HG02970 (cell line): ENCODE results near the gene LCN2.
"Not testable (repeated sequence)": the region's sequence is repeated elsewhere in the genome, so short reads cannot be mapped to it uniquely, and the experiment has no call there.

Source experiments
- ATAC-seq: cut with Tn5 transposase; IDR thresholded peaks from one replicate; pipeline ENCODE4 v1.9.1; 2021; ENCODE audit warnings: mild to moderate bottlenecking, moderate library complexity, moderate number of reproducible peaks; ENCODE audit not compliant: unreplicated experiment, low FRiP score

The LCN2 gene

GRCh38 chr9:128163523-128164306 lies 14.5 kb downstream of the LCN2 start:
- no peak for ATAC-seq

- ATAC-seq: no peak
Measured at GRCh38 chr9:128164307-128164885, 15.1 kb downstream of the LCN2 start.

- ATAC-seq: no peak
Measured at GRCh38 chr9:128166169-128166568, 16.9 kb downstream of the LCN2 start.

GRCh38 chr9:128167209-128167608 lies 18.0 kb downstream of the LCN2 start:
- no peak for ATAC-seq

- ATAC-seq: no peak
Measured at GRCh38 chr9:128168731-128169308, 19.6 kb downstream of the LCN2 start.

- no peak for ATAC-seq
Measured at GRCh38 chr9:128169492-128169891, 20.2 kb downstream of the LCN2 start.

- no peak for ATAC-seq
Measured at GRCh38 chr9:128169925-128170324, 20.7 kb downstream of the LCN2 start.

- ATAC-seq: no peak
Measured at GRCh38 chr9:128174062-128174461, 24.8 kb downstream of the LCN2 start.

GRCh38 chr9:128175102-128175563 lies 25.9 kb downstream of the LCN2 start:
- ATAC-seq: no peak

- no peak for ATAC-seq
Measured at GRCh38 chr9:128175726-128176125, 26.5 kb downstream of the LCN2 start.

GRCh38 chr9:128178806-128179431 lies 29.7 kb downstream of the LCN2 start:
- ATAC-seq: no peak

GRCh38 chr9:128180001-128180400 lies 30.7 kb downstream of the LCN2 start:
- ATAC-seq: no peak

- ATAC-seq: no peak
Measured at GRCh38 chr9:128180447-128180846, 31.2 kb downstream of the LCN2 start.

GRCh38 chr9:128181480-128181879 lies 32.2 kb downstream of the LCN2 start:
- ATAC-seq: not testable (repeated sequence)

- no peak for ATAC-seq
Measured at GRCh38 chr9:128182893-128183588, 33.8 kb downstream of the LCN2 start.

- ATAC-seq: no peak
Measured at GRCh38 chr9:128185979-128186965, 37.0 kb downstream of the LCN2 start.

GRCh38 chr9:128187361-128187760 lies 38.1 kb downstream of the LCN2 start:
- no peak for ATAC-seq

GRCh38 chr9:128188209-128188608 lies 39.0 kb downstream of the LCN2 start:
- no peak for ATAC-seq

GRCh38 chr9:128190013-128190412 lies 40.8 kb downstream of the LCN2 start:
- no peak for ATAC-seq
